SU-DHL-6 (cell line): ENCODE measurements around the gene RAD1.

Source experiments
- H2AFZ ChIP-seq: fragments of 200-600 bp; sonication (generic); 2 replicates; pipeline ENCODE4 v1.6.1; 2014; ENCODE audit warnings: low read depth, mild to moderate bottlenecking, moderate library complexity, mixed read lengths, antibody characterized with exemption, low read length; ENCODE audit not compliant: severe bottlenecking
- H3F3A ChIP-seq: fragments of 200-600 bp; shearing (Covaris generic); 2 replicates; pipeline ENCODE4 v1.6.0; 2016; ENCODE audit warnings: antibody characterized with exemption, mild to moderate bottlenecking; ENCODE audit not compliant: insufficient read depth
- H3K27ac ChIP-seq: fragments of 200-600 bp; sonication (generic); 2 replicates; pipeline ENCODE4 v1.5.1; 2016; ENCODE audit warnings: low read depth, mild to moderate bottlenecking, low read length, moderate library complexity, mixed read lengths
- H3K27me3 ChIP-seq: fragments of 200-600 bp; sonication (generic), shearing (Covaris generic); 2 replicates; pipeline ENCODE4 v1.6.0; 2014; ENCODE audit warnings: mild to moderate bottlenecking, low read length
- H3K36me3 ChIP-seq: fragments of 200-600 bp; sonication (generic); 2 replicates; pipeline ENCODE4 v1.6.1; 2014; ENCODE audit warnings: mild to moderate bottlenecking, low read length, mixed read lengths
- H3K4me2 ChIP-seq: fragments of 300-600, 200-600 bp; shearing (Covaris generic), sonication (generic); 2 replicates; pipeline ENCODE4 v1.6.0; 2014; ENCODE audit warnings: low read length, low read depth, mild to moderate bottlenecking; ENCODE audit not compliant: poor library complexity, severe bottlenecking
- H3K4me3 ChIP-seq: fragments of 200-600 bp; sonication (generic); 2 replicates; pipeline ENCODE4 v1.5.1; 2014; ENCODE audit warnings: antibody characterized with exemption, low read length, mild to moderate bottlenecking, mixed read lengths; ENCODE audit not compliant: insufficient read depth, poor library complexity, severe bottlenecking
- H3K79me2 ChIP-seq: fragments of 200-600 bp; sonication (generic); 2 replicates; pipeline ENCODE4 v1.6.1; 2014; ENCODE audit warnings: mild to moderate bottlenecking, low read length, moderate library complexity; ENCODE audit not compliant: insufficient read depth
- H3K9ac ChIP-seq: fragments of 200-600 bp; sonication (generic); 2 replicates; pipeline ENCODE4 v1.7.0; 2014; ENCODE audit warnings: mild to moderate bottlenecking, low read length
- H3K9me2 ChIP-seq: fragments of 200-600 bp; sonication (generic); replicated peaks from 2 replicates; pipeline ENCODE4 v1.6.1; 2014; ENCODE audit warnings: low read length; ENCODE audit not compliant: insufficient read depth
- H3K9me3 ChIP-seq: fragments of 200-600 bp; sonication (generic); 2 replicates; pipeline ENCODE4 v1.6.1; 2014; ENCODE audit warnings: low read length, mixed read lengths; ENCODE audit not compliant: insufficient read depth
- H4K20me1 ChIP-seq: fragments of 200-600 bp; sonication (generic); 2 replicates; pipeline ENCODE4 v1.6.1; 2014; ENCODE audit warnings: low read depth, mild to moderate bottlenecking, antibody characterized with exemption, low read length, moderate library complexity, mixed read lengths
- EZH2phosphoT487 ChIP-seq: fragments of 200-600 bp; sonication (generic), shearing (Covaris generic); conservative IDR thresholded peaks from 2 replicates; pipeline ENCODE4 v1.6.1; 2018; ENCODE audit warnings: mild to moderate bottlenecking, antibody characterized with exemption, low read length, moderate library complexity, mixed read lengths
- TF ChIP-seq, protein P1 (sequence below): fragments of 200-600 bp; sonication (generic); IDR thresholded peaks from one replicate; pipeline ENCODE4 v1.5.1; 2017; ENCODE audit warnings: antibody characterized with exemption, mild to moderate bottlenecking, low read length, moderate library complexity; ENCODE audit not compliant: insufficient read depth, poor library complexity, severe bottlenecking

The RAD1 gene

DNA sequence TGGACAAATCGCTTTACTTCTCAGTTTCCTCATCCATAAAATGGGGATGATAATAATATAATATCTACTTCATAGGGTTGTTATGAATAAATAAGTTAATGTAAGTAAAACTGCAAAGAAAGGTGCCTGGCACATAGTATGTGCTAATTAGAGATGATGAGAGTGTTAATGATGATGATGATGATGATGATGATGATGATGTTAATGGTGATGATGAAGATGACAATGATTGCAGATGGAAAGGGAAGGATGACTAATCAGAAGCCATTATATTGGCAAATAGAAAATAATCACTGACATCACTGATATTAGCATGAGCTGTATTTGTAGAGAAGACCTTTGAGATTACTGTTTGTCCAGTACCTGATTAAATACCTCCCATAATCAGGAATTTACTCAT, 20.6 kb downstream of the RAD1 start:
- no peak overlapping the region for H2AFZ ChIP-seq
- no peaks in the 10 kb centered on the region for H3K9me3 ChIP-seq
- no peaks in the 10 kb centered on the region for H4K20me1 ChIP-seq
- H3K9me2 ChIP-seq = no peaks in the 10 kb centered on the region
- no peaks in the 10 kb centered on the region for H3K36me3 ChIP-seq
- H3K4me3 ChIP-seq = no peak overlapping the region
- H3K79me2 ChIP-seq = no peaks in the 10 kb centered on the region
- H3K4me2 ChIP-seq = no peak overlapping the region
- no peaks in the 10 kb centered on the region for H3K27me3 ChIP-seq
- no peak overlapping the region for H3K27ac ChIP-seq
- 0 out of 2 replicates have a peak, but pooled peaks cover 10% of the 10 kb centered on the region for H3F3A ChIP-seq
- H3K9ac ChIP-seq = no peak overlapping the region
- no peak for TF ChIP-seq EZH2phosphoT487
- TF ChIP-seq, protein P1, sequence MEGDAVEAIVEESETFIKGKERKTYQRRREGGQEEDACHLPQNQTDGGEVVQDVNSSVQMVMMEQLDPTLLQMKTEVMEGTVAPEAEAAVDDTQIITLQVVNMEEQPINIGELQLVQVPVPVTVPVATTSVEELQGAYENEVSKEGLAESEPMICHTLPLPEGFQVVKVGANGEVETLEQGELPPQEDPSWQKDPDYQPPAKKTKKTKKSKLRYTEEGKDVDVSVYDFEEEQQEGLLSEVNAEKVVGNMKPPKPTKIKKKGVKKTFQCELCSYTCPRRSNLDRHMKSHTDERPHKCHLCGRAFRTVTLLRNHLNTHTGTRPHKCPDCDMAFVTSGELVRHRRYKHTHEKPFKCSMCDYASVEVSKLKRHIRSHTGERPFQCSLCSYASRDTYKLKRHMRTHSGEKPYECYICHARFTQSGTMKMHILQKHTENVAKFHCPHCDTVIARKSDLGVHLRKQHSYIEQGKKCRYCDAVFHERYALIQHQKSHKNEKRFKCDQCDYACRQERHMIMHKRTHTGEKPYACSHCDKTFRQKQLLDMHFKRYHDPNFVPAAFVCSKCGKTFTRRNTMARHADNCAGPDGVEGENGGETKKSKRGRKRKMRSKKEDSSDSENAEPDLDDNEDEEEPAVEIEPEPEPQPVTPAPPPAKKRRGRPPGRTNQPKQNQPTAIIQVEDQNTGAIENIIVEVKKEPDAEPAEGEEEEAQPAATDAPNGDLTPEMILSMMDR = no peak

DNA sequence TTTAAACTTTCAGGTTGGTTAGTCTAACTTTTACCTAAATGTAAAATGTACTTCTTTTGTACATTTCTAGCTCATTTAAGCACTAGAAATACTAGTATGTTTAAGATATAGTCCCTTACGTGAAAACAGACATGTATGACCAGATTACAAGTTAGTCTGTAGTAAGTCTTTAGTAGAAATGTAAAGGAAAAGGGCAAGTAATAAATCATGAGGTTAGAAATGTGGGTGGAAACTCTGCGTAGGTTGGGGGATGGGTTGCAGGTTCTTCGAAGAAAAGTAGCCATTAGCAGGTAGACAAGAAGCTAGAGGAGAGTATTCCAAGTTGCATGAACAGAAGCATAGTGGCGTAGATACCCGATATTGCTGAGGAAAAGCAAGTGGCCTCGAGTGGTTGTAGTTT, 22.9 kb downstream of the RAD1 start:
- H3K27ac ChIP-seq = no peak overlapping the region
- no peak overlapping the region for H3K4me2 ChIP-seq
- H3K79me2 ChIP-seq = no peaks in the 10 kb centered on the region
- no peak overlapping the region for H3K4me3 ChIP-seq
- H3K27me3 ChIP-seq = no peaks in the 10 kb centered on the region
- no peaks in the 10 kb centered on the region for H3K9me3 ChIP-seq
- H2AFZ ChIP-seq = no peak overlapping the region
- no peaks in the 10 kb centered on the region for H4K20me1 ChIP-seq
- H3K9ac ChIP-seq = no peak overlapping the region
- no peaks in the 10 kb centered on the region for H3F3A ChIP-seq
- H3K9me2 ChIP-seq = no peaks in the 10 kb centered on the region
- no peaks in the 10 kb centered on the region for H3K36me3 ChIP-seq
- TF ChIP-seq, protein P1 = no peak
- TF ChIP-seq EZH2phosphoT487 = no peak

DNA sequence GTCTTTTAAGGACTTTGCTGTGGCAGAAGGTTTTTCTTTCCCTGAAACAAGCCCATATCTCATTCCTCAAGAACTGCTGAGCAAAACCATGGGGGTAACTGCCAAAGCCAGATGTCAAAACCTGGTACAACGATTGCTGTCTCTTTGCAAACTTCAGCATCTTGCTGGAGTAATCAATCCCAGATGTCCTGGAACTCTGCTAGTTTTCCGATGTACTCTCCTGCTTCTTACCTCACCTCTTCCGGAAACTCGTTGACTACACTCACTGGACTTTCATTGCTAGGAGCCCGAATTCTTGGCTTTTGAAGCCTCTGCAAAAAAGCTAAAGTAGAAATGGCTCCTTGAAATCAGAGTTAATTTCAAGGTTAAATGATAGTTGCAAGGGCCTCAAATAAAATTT, 23.3 kb downstream of the RAD1 start:
- Histone ChIP-seq H3K27me3 (no peaks in the 10 kb centered on the region), H3K4me3 (no peak overlapping the region), H3K4me2 (no peak overlapping the region), H3K36me3 (no peaks in the 10 kb centered on the region), H3K27ac (no peak overlapping the region), H4K20me1 (no peaks in the 10 kb centered on the region), H3K9ac (no peak overlapping the region), H3K9me3 (no peaks in the 10 kb centered on the region), H3K79me2 (no peaks in the 10 kb centered on the region), H3K9me2 (no peaks in the 10 kb centered on the region), H2AFZ (no peak overlapping the region), H3F3A (no peaks in the 10 kb centered on the region)
- TF ChIP-seq EZH2phosphoT487 = no peak
- TF ChIP-seq, protein P1 = no peak

DNA sequence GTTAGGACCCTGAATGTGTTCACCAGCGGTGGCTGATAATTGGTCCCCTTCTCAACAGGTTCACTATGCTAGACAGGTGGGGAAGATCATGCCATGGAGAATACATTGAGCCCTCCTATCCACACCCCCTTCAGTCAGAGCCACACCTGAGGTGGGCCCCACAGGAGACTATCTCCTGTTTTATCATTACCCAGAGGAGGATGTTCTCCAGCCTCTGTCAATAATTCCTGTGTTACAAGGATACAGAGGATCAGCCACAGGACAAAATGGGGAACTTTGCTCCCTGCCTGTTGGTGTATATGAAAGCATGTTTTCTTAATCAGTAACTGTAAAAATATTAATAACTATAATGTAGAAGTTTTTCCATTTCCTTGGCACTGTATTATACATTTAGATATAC, 25.9 kb downstream of the RAD1 start:
- no peaks in the 10 kb centered on the region for H4K20me1 ChIP-seq
- H3K9me3 ChIP-seq = no peaks in the 10 kb centered on the region
- H3F3A ChIP-seq = no peaks in the 10 kb centered on the region
- H3K27ac ChIP-seq = no peak overlapping the region
- no peak overlapping the region for H3K4me3 ChIP-seq
- H3K9me2 ChIP-seq = no peaks in the 10 kb centered on the region
- TF ChIP-seq, protein P1 = no peak
- TF ChIP-seq EZH2phosphoT487 = no peak
- H3K4me2 ChIP-seq = no peak overlapping the region
- no peaks in the 10 kb centered on the region for H3K79me2 ChIP-seq
- no peak overlapping the region for H3K9ac ChIP-seq
- no peak overlapping the region for H2AFZ ChIP-seq
- no peaks in the 10 kb centered on the region for H3K36me3 ChIP-seq
- no peaks in the 10 kb centered on the region for H3K27me3 ChIP-seq
